PC-9 (cell line): Measurements from ENCODE around the gene CCDC144A.
"Not testable (repeated sequence)": the region's sequence is repeated elsewhere in the genome, so short reads cannot be mapped to it uniquely, and the experiment has no call there.

Source experiments
- CTCF ChIP-seq: fragments of 200-600 bp; sonication (generic); conservative IDR thresholded peaks from 2 replicates; pipeline ENCODE4 v1.6.1; 2017; ENCODE audit warnings: mixed run types, antibody characterized with exemption, mild to moderate bottlenecking, moderate library complexity
- EZH2 ChIP-seq: fragments of 200-600 bp; sonication (generic); IDR thresholded peaks from 2 replicates; pipeline ENCODE4 v1.8.0; 2017; ENCODE audit warnings: antibody characterized with exemption, low read depth

DNA sequence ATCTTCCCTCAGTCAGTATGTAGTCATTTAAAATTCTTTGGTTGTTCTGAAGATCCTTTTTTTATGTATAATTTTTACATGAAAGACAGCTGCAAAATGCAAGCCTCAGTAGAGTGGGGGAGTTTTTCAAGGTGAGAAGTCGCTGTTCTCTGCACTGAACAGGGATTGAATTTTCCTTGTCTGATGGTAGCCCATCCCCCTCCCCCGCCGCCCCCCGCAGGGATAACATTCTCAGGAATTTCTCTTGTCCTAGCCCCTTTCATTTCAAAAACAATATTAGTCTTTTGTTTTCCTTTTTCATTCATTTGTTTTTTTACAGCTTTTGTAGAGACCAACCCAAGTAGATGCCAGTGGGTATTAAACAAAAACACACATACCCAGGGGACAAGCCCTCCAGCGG is 2.9 kb upstream of the CCDC144A start:
- not testable (repeated sequence) for TF ChIP-seq CTCF, EZH2
